AG10803 (cell line): ENCODE measurements around the gene HSD17B8.
"Not testable (repeated sequence)": the region's sequence is repeated elsewhere in the genome, so short reads cannot be mapped to it uniquely, and the experiment has no call there.

Experiments
- DNase-seq: peaks from one replicate; pipeline ENCODE4 v3.0.0; 2010; ENCODE audit warnings: low read depth
- H3K4me3 ChIP-seq: 2 replicates; pipeline ENCODE4 v1.5.1; 2011; ENCODE audit warnings: mild to moderate bottlenecking, low read length, control low read depth
- TF ChIP-seq, protein P1 (sequence below): conservative IDR thresholded peaks from 2 replicates; pipeline ENCODE4 v1.5.1; 2011; ENCODE audit warnings: mild to moderate bottlenecking, low read length, control low read depth, inconsistent platforms

HSD17B8 gene

DNA sequence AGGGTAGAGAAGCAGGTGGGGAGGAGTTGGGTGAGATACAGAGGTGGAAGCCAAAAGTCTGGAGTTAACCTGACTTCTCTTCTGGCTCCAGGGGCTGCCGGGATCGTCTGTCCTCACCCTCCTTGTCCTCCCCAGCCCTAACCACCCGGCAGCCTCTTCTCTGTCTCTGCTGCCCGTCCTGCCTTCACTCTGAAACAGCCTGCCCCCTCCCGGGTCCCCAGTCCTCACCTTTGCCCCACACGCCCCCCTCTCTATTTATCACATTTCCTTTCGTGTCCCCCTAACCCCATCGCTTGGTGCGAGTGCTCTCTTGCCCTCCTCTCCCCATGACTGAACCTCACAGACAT is 9.5 kb downstream of the HSD17B8 start:
- H3K4me3 ChIP-seq = peak overlapping the region; percentile 68
- TF ChIP-seq, protein P1, sequence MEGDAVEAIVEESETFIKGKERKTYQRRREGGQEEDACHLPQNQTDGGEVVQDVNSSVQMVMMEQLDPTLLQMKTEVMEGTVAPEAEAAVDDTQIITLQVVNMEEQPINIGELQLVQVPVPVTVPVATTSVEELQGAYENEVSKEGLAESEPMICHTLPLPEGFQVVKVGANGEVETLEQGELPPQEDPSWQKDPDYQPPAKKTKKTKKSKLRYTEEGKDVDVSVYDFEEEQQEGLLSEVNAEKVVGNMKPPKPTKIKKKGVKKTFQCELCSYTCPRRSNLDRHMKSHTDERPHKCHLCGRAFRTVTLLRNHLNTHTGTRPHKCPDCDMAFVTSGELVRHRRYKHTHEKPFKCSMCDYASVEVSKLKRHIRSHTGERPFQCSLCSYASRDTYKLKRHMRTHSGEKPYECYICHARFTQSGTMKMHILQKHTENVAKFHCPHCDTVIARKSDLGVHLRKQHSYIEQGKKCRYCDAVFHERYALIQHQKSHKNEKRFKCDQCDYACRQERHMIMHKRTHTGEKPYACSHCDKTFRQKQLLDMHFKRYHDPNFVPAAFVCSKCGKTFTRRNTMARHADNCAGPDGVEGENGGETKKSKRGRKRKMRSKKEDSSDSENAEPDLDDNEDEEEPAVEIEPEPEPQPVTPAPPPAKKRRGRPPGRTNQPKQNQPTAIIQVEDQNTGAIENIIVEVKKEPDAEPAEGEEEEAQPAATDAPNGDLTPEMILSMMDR = no peak
- no peak for DNase-seq

DNA sequence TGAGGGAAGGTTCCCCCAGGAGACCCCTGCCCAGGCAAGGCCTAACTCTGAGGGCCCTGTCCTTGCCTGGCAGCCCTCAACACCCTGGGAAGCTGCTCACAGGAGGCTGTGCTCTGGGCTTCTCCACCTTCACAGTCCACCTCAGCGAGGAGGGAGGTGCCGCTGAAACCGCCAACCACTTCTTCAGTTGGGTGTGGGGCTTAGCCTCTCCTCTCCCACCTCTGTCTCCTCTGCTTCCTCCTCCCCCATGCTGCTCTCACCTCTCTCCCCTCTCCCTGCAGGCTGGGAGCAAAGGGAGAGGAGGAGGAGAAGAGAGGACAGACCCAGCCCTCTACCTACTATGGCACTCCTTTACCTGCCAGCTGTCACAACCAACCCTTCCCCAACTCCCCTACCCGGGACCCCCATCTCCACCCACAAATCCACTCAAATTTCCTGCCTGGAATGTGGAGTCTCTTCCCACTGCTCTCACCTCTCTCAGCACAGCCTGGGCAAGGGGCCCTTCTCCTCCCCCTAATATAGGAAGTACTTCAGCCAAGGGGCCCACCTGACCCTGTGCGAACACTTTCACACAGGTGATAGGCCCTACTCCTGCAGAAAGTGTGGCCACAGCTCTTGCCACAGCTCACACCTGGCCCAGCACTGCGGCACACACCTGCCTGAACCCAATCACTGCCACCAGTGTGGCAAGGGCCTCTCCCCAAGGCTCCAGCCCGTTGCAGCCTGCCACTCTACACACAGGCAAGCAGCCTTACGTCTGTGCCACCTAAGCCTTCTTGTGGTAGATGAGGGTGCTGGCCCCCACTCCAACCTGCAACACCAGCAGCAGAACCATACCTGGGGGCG is 11.0 kb downstream of the HSD17B8 start:
- no peak for DNase-seq
- no peak overlapping the region for H3K4me3 ChIP-seq
- TF ChIP-seq, protein P1 = no peak

DNA sequence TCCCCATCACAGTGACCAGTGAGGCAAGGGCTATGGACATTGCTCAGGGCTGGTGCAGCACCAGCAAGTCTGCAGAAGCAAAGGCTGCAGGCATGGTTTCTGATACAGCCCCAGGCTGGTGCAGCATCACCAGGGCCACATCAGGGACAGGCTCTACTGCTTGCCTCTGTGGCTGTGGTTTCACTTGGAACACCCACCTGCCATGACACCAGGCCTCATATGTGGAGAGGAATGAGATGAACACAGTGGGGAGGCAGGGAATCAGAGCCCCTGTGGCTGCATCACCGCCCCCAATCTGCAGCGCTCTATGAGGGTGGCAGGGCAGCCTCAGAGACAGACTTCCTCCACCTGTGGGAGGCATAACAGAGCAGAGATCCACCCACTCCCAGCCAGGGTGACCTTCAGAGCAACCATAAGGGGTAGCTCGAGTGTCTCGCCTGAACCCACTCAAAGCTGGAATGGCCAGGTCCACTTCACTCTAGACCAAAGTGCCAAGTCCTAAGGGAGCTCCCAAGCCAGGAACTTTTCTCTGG is 11.7 kb downstream of the HSD17B8 start:
- DNase-seq = no peak
- no peak overlapping the region for H3K4me3 ChIP-seq
- TF ChIP-seq, protein P1 = no peak

DNA sequence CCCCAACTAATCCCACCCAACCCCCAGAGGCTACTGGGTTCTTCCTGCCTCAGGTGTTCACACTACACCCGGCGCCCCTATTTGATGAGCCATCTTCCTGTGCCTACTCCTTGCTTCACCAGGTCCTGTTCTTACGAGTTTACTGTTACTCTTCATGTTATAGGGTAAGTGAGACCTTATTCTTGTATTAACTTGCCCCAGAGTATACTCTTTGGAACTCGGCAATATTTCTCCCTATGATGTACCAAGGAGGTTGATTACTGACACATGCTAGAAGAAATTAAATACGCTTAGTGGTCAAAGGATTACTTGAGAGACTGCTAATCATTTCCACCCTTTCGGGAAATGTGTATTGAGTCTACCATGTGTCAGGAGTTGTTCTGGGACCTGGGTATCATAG is 12.8 kb downstream of the HSD17B8 start:
- TF ChIP-seq, protein P1 = no peak
- no peak for DNase-seq
- no peak overlapping the region for H3K4me3 ChIP-seq

DNA sequence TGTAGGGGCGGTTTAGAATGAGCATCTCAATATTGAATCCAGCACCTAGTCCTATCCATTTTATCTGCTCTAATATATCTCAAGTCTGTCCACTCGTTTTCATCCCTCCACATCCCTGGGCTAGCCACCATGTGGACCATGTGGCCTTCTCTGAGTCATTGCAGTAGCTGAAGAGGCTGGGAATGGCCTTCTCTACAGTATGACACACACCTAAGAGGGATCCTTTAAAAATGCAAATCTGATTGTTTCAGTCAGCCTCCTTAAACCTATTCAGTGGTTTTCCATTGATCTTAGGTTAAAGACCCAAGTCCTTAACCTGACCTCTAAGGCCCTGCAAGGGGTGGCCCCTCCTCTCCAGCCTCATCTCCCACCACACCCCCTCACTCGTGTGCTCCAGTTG is 13.2 kb downstream of the HSD17B8 start:
- no peak for DNase-seq
- no peak overlapping the region for H3K4me3 ChIP-seq
- TF ChIP-seq, protein P1 = no peak

DNA sequence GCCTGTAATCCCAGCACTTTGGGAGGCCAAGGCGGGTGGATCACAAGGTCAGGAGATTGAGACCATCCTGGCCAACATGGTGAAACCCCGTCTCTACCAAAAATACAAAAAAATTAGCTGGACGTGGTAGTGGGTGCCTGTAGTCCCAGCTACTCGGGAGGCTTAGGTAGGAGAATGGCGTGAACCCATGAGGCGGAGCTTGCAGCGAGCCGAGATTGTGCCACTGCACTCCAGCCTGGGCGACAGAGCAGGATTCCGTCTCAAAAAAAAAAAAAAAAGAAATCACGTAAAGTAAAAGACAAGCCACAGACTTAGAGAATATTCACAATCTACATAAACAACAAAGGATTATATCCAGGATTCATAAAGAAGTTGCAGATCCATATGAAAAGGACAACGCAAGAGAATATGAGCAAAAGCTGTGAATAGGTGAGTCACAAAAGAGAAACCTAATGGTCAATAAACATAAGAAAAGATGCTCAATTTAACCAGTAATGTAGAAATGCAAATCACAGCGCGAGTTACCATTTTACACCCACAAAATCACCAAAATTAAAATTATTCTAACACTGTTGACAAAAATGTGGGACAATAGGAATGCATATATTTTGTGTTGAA is 22.2 kb downstream of the HSD17B8 start:
- DNase-seq = not testable (repeated sequence)

DNA sequence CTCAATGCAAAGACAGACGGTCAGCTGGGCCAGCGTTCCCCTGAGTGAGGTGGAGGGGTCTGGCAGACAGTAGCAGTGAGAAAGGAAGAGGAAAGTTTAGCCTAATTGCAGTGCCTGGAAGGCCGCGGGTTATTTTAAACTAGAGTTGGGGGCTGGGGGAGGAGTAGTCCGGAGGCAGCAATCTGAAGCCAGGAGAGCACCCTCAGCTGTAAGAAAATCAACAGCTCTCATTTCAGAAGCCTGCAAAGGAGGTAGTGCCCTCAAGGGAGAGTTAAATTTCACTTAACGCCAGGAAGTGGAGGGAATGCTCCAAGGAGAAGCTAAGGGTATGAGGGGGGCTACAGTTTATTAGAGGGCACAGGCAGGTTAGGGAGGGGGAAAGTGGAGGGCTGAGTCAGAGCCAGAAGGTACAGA is 30.8 kb downstream of the HSD17B8 start:
- TF ChIP-seq, protein P1 = no peak
- no peak for DNase-seq

More for the DNA sequence above, 22.2 kb downstream of the HSD17B8 start:
- H3K4me3 ChIP-seq = not testable (repeated sequence)

More for the DNA sequence above, 30.8 kb downstream of the HSD17B8 start:
- H3K4me3 ChIP-seq = no peak overlapping the region
